Activated CD4-positive, alpha-beta T cell treated with anti-CD3 and anti-CD28 coated beads for 48 hours (primary cell): ENCODE results near the gene KBTBD13.

Source experiments
- DNase-seq: peaks from one replicate; pipeline ENCODE4 v3.0.0-alpha.2; 2020

Gene KBTBD13

GRCh38 chr15:65052956-65053355 is 23.6 kb upstream of the KBTBD13 start:
- no peak for DNase-seq

DNA sequence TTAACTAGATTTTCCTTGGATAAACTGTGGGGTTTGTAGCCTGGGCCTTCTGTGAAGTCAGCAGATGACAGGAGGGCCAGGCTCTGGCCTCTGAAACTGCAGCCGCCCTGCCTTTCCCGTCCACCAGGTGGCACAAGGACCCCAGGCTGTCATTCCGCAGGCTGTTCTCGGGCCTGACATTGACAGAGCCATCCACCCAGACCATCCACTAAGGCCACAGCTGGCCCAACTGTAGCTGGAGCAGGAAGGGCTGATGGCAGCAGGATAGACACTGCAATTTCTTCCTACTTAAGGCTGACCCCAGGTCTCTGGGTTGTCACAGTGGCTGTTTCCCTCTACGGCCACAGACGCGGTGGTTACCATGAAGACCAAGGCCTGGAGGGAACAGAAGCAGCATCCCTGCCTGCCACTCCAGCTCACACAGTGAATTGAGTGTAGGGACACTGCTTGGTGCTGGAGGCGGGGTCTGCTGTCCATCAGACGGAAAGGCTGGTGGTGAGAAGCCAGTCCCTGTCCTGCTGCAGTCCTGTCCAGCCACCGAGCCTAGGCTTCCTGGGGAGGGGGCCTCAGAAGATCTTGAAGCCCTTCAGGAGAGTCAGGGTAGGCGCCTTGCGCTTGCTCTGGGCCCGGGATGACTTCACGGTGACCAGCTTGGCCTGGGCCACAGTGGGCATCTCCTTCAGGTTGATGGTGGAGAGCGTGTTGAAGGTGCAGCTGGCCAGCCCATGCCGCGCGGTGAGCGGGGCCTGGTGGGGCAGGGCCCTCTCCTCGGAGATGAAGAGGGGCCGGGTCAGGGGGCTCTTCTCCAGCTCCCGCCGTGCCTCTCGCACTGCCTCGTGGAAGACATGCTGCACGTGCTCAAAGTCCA is 22.0 kb upstream of the KBTBD13 start:
- DNase-seq, result peak; percentile 74

DNA sequence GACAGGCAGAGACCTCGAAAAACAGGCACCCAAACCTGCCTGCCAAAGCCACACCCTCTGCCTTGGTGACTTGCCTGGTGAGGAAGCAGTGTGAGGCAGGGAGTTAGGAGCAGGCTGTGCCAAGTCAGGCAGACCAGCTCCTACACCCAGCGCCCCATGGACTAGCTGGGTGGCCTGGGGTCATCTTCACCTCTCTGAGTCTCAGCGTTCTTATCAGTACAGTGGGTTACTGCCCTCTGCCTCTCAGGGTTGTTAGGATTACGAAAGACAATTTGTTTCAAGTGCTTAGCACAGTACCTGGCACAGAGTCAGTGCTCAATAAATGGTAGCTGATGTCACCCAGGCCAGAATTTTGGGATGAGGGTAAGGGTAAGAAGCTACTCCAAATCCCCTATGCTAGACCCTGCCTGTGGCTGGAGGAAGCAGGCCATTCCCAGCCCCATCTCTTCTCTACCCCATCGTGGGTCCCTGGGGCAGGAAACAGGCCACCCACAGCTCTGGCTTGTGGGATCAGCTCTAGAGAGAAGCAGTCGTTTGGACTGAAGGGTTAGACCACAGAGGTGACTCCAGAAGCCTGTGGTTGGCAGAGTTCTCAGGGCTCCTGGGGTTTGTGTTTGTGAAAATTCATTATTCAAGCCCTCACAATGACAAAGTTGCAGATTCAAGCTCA is 21.2 kb upstream of the KBTBD13 start:
- no peak for DNase-seq

GRCh38 chr15:65056106-65056505 is 20.4 kb upstream of the KBTBD13 start:
- no peak for DNase-seq

DNA sequence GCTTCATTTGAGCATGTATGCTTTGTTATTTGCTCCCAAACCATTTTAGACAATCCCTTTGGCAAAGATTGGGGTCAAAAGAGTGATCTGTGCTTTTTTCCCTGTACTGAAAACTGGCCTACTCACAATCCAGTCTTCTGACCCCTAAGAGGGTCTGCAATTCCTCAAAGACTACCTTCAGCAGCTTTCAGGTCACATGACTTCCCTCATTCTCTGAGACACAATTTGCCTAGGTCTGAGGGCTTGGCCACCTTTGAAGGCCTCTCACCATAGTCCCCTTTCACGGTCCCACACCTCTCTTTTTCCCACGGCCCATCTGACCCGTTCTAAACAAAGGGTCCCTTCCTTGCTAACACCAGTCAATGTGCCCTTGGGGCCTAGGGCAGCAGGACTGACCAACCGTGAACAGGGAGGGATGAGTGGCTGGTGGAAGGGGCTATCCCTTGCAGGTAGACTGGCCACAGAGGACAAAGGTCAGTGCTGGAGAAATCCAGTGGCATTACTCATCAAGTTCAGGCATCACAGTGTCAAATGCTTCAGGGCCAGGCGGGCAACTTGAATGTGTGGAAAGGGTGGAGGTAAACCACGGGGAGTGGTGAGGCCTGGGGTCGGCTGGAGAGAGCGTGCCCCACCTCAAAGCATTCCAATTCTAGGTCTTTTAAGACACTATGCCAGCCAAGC is 19.5 kb upstream of the KBTBD13 start:
- DNase-seq, result no peak

DNA sequence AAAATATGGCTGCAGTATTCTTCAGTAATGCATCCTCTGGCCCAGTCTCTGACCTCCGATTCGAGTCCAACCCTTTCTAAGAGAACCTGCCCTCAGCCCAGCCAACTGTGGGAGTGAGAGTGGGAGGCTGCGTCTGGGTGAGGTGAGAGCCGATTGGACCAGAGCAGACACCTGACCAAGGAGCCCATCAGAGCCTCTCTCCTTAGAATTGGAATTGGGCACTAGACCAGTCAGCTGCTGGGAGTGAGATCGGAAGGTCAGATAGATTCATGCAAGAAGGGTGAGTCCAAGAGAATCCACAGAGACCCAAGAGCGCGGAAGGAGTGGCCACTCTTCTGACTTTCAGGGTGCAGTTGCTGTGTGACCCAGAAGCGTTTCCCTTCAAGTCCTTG is 19.0 kb upstream of the KBTBD13 start:
- DNase-seq, result no peak

GRCh38 chr15:65058394-65059368 is 17.9 kb upstream of the KBTBD13 start:
- no peak for DNase-seq

GRCh38 chr15:65059369-65059750 is 17.2 kb upstream of the KBTBD13 start:
- no peak for DNase-seq

GRCh38 chr15:65059931-65060596 is 16.5 kb upstream of the KBTBD13 start:
- no peak for DNase-seq

DNA sequence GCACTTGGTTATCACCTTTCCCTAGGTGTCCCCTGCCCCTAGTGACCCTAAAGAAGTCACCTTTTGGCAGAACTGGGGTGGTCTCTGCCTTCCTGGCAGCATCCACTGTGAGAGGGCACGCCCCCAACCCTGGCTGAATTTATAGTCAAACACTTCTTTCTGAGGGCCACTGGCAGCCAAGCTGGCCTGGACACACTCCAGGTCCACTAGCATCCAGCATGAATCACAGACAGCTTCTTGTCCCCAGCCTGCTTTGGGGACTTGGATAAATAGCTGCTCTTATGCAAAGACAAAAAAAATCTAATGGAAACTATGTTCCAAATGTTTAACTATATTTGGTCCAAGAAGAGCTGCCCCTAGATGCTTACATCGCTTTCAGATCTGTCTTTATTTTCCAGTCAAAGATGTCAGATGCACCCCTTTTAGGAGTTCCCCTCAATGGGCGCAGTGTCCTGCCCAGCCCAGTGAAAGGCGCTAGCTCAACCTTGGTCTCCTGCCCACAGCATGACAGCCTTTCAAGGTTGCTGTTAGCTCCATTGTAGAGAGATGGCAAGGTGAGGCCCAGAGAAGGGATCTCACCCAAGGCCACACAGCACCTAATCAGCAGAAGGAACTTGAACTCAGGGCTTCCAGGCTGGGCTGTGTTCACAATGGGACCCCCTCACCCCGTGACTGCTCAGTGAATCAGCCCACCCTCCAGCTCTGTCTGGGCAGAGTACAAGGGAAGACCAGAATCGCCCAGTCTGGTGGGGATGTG is 15.7 kb upstream of the KBTBD13 start:
- DNase-seq, result no peak

GRCh38 chr15:65062061-65062460 is 14.5 kb upstream of the KBTBD13 start:
- DNase-seq, result no peak

DNA sequence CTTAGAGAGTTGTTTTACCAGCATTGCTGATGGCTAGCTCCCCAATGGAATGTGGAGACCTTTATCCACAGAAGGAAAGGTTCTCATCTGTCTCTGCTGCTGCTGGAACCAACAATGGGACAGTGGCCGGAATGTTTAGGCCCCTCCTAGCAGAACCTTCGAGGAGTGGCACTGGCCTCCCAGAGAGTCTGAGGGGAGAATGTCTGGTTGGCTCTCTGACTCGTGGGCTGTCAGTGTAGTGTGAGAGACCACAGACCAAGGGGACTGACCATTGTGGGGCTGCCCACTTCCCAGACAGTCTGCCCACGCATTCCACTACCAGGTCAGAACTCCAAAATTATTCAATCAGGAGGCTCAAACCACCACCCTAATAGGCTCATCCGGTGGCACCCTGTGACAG is 13.8 kb upstream of the KBTBD13 start:
- DNase-seq, result no peak

- no peak for DNase-seq
Observed at GRCh38 chr15:65066001-65066634, 10.4 kb upstream of the KBTBD13 start.

DNA sequence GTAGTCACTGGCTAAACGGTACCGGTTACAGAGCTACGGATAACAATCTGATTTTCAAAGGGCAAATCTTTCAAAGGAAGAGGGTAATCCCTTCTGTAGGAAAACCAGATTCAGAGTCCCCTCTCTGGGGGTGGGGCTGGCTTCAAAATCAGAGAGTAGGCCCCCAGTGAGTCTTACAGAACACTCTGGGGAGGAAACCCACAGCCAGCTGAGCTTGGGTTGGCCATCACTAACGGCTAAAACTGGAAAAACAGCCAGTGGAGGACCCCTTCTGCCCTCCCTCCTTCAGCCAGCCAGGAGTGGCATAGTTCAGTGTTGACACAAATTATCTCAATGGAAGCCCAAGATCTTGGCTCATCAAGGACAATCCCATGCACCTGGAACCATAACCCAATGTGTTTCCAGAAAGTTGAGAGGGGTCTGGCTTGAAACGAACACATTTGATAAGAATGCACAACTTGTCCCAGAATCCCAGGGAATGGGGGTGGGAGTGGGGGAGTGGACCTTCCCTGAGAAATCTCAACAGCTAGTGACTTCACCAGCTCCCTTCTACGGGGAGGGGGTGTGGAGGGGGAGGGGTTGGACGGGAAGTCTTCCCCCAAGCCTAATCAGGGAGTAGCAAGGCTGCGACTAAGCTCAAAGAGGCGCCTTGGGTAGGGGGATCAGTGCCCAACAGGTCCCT is 9.8 kb upstream of the KBTBD13 start:
- DNase-seq, result no peak

- DNase-seq, result no peak
Observed at GRCh38 chr15:65067317-65067644, 9.3 kb upstream of the KBTBD13 start.

- no peak for DNase-seq
Observed at GRCh38 chr15:65067645-65068402, 8.7 kb upstream of the KBTBD13 start, which contains the start of gene RASL12. Gene RASL12 (minus strand): TSS chr15:65067991. CDS start chr15:65067835, 156 bp downstream.

- no peak for DNase-seq
Observed at GRCh38 chr15:65068403-65068788, 8.2 kb upstream of the KBTBD13 start.

- DNase-seq, result no peak
Observed at GRCh38 chr15:65069179-65069578, 7.4 kb upstream of the KBTBD13 start.

GRCh38 chr15:65069779-65070546 is 6.6 kb upstream of the KBTBD13 start:
- DNase-seq, result no peak
